SU-DHL-6 (cell line): ENCODE results near the gene KRT71.

Experiments
- CTCF ChIP-seq: fragments of 200-600 bp; sonication (generic); IDR thresholded peaks from one replicate; pipeline ENCODE4 v1.5.1; 2017; ENCODE audit warnings: antibody characterized with exemption, mild to moderate bottlenecking, low read length, moderate library complexity; ENCODE audit not compliant: insufficient read depth, poor library complexity, severe bottlenecking
- EZH2phosphoT487 ChIP-seq: fragments of 200-600 bp; sonication (generic), shearing (Covaris generic); conservative IDR thresholded peaks from 2 replicates; pipeline ENCODE4 v1.6.1; 2018; ENCODE audit warnings: mild to moderate bottlenecking, antibody characterized with exemption, low read length, moderate library complexity, mixed read lengths

- TF ChIP-seq CTCF (no peak), EZH2phosphoT487 (no peak)
Observed at GRCh38 chr12:52515927-52516831, 36.8 kb downstream of the KRT71 start.
